H1 (cell line): Measurements from ENCODE around the gene SSH2. TPM values are rescaled to one million over a fixed set of nuclear protein-coding genes. Genes with fewer than 3 reads are reported as not detected.

ENCODE experiments used
- CTCF ChIA-PET: fragments of 300-600 bp; sonication (Branson Sonifier 250); formaldehyde crosslinking; loops from one replicate; lab custom pipeline; 2021; ENCODE audit not compliant: partially characterized antibody; lab: Charles Lee
- POLR2A ChIA-PET: fragments of 300-600 bp; sonication (Branson Sonifier 250); formaldehyde crosslinking; loops from one replicate; lab custom pipeline; 2021; ENCODE audit warnings: inconsistent platforms; ENCODE audit not compliant: partially characterized antibody; lab: Charles Lee
- DNase-seq, 2 experiments: peaks; one replicate each; pipeline versions ENCODE4 v3.0.0 to v3.0.0-alpha.2; 2010 to 2022; ENCODE audit warnings: low spot score in 2 of 2, low read depth in 1 of 2, mixed read lengths in 1 of 2
- FAIRE-seq: peaks from 2 replicates; lab custom pipeline; 2011; peaks lifted over from hg19 to GRCh38; lab: Jason Lieb, UNC
- H2AFZ ChIP-seq: 2 replicates; pipeline ENCODE4 v1.8.1; 2012; ENCODE audit warnings: low read length, inconsistent platforms
- H2AK5ac ChIP-seq: 2 replicates; pipeline ENCODE4 v1.6.1; 2013; ENCODE audit warnings: low read depth, low read length
- H2BK120ac ChIP-seq: replicated peaks from 2 replicates; pipeline ENCODE3; 2013; ENCODE audit warnings: low read depth, low read length, inconsistent platforms
- H2BK12ac ChIP-seq: 2 replicates; pipeline ENCODE4 v1.6.1; 2013; ENCODE audit warnings: low read depth, low read length
- H2BK15ac ChIP-seq: 2 replicates; pipeline ENCODE4 v1.6.1; 2013; ENCODE audit warnings: low read length
- H2BK20ac ChIP-seq: 2 replicates; pipeline ENCODE4 v1.6.1; 2013; ENCODE audit warnings: low read length
- H2BK5ac ChIP-seq: 2 replicates; pipeline ENCODE4 v1.6.1; 2013; ENCODE audit warnings: low read depth, low read length
- H3K14ac ChIP-seq: 2 replicates; pipeline ENCODE4 v1.6.1; 2013; ENCODE audit warnings: inconsistent platforms; ENCODE audit not compliant: insufficient read length
- H3K18ac ChIP-seq: 2 replicates; pipeline ENCODE4 v1.6.1; 2013; ENCODE audit warnings: low read length; ENCODE audit errors: extremely low read depth
- H3K23ac ChIP-seq: 2 replicates; pipeline ENCODE4 v1.6.1; 2013; ENCODE audit warnings: inconsistent platforms; ENCODE audit not compliant: insufficient read length
- H3K23me2 ChIP-seq: 2 replicates; pipeline ENCODE4 v1.6.1; 2013; ENCODE audit warnings: low read depth, low read length
- H3K27ac ChIP-seq: 2 replicates; pipeline ENCODE4 v1.6.1; 2011; ENCODE audit warnings: low read depth, low read length, inconsistent platforms
- H3K27me3 ChIP-seq, 4 experiments: replicated peaks in 1 of 4; 1 replicate in 1 of 4; 2 replicates in 3 of 4; pipeline versions ENCODE4 v1.6.1 to v1.8.1; 2011 to 2013; ENCODE audit warnings: low read length in 3 of 4, mild to moderate bottlenecking in 3 of 4, inconsistent platforms in 2 of 4, mixed read lengths in 2 of 4, moderate library complexity in 1 of 4; ENCODE audit not compliant: control insufficient read depth in 3 of 4, insufficient read depth in 3 of 4; ENCODE audit errors: extremely low read depth in 1 of 4
- H3K36me3 ChIP-seq, 4 experiments: 2 replicates each; pipeline versions ENCODE4 v1.6.1 to v1.8.1; 2011 to 2013; ENCODE audit warnings: mild to moderate bottlenecking in 4 of 4, low read length in 3 of 4, moderate library complexity in 2 of 4, control low read depth in 1 of 4, inconsistent platforms in 1 of 4; ENCODE audit not compliant: insufficient read depth in 4 of 4, control insufficient read depth in 2 of 4
- H3K4ac ChIP-seq: replicated peaks from 2 replicates; pipeline ENCODE3; 2013; ENCODE audit warnings: low read length, low read depth, mixed read lengths, inconsistent platforms; ENCODE audit not compliant: insufficient read length
- H3K4me1 ChIP-seq, 4 experiments: replicated peaks in 1 of 4; 1 replicate in 1 of 4; 2 replicates in 3 of 4; pipeline versions ENCODE4 v1.6.1 to v1.8.1; 2011 to 2013; ENCODE audit warnings: low read length in 3 of 4, inconsistent platforms in 2 of 4, mixed read lengths in 1 of 4; ENCODE audit not compliant: insufficient read depth in 4 of 4, control insufficient read depth in 3 of 4
- H3K4me2 ChIP-seq, 2 experiments: 2 replicates each; pipeline versions ENCODE4 v1.6.1 to v1.8.1; 2011 to 2013; ENCODE audit warnings: low read depth in 2 of 2, low read length in 2 of 2, control low read depth in 1 of 2, inconsistent platforms in 1 of 2, mild to moderate bottlenecking in 1 of 2; ENCODE audit not compliant: insufficient read depth in 1 of 2
- H3K4me3 ChIP-seq, 4 experiments: fragments of 200-600, 300-600 bp in 1 of 4; sonication (generic), shearing (Covaris generic), sonication (Bioruptor Twin) in 1 of 4; 2 replicates each; pipeline versions ENCODE4 v1.5.1 to v1.8.1; 2011 to 2016; ENCODE audit warnings: low read length in 4 of 4, low read depth in 3 of 4, control low read depth in 2 of 4, inconsistent platforms in 2 of 4, mild to moderate bottlenecking in 2 of 4, mixed read lengths in 1 of 4, moderate library complexity in 1 of 4; ENCODE audit not compliant: insufficient read depth in 2 of 4; ENCODE audit errors: extremely low read depth in 1 of 4
- H3K56ac ChIP-seq: replicated peaks from 2 replicates; pipeline ENCODE3; 2013; ENCODE audit warnings: low read depth, mild to moderate bottlenecking, mixed read lengths, low read length, inconsistent platforms; ENCODE audit not compliant: insufficient read length
- H3K79me1 ChIP-seq: 2 replicates; pipeline ENCODE4 v1.6.1; 2013; ENCODE audit warnings: low read depth, low read length, control low read depth
- H3K79me2 ChIP-seq, 2 experiments: 2 replicates each; pipeline versions ENCODE4 v1.6.1 to v1.8.1; 2012 to 2013; ENCODE audit warnings: low read length in 2 of 2, mild to moderate bottlenecking in 2 of 2, inconsistent platforms in 1 of 2; ENCODE audit not compliant: insufficient read depth in 2 of 2, control insufficient read depth in 1 of 2
- H3K9ac ChIP-seq, 4 experiments: replicated peaks in 1 of 4; 1 replicate in 1 of 4; 2 replicates in 3 of 4; pipeline versions ENCODE4 v1.6.1 to v1.8.1; 2011 to 2013; ENCODE audit warnings: low read depth in 3 of 4, low read length in 3 of 4, control low read depth in 2 of 4, mild to moderate bottlenecking in 2 of 4, moderate library complexity in 2 of 4, inconsistent platforms in 1 of 4; ENCODE audit errors: extremely low read depth in 1 of 4
- H3K9me3 ChIP-seq, 2 experiments: 2 replicates each; pipeline versions ENCODE4 v1.6.1 to v1.8.1; 2012 to 2013; ENCODE audit warnings: mild to moderate bottlenecking in 2 of 2, moderate library complexity in 2 of 2, control low read depth in 1 of 2, inconsistent platforms in 1 of 2, low read depth in 1 of 2, low read length in 1 of 2, mixed read lengths in 1 of 2; ENCODE audit not compliant: insufficient read depth in 2 of 2
- H4K20me1 ChIP-seq, 2 experiments: replicated peaks in 1 of 2; 2 replicates each; pipeline versions ENCODE3 to v1.8.1; 2011 to 2013; ENCODE audit warnings: inconsistent platforms in 2 of 2, low read length in 2 of 2, mild to moderate bottlenecking in 1 of 2; ENCODE audit not compliant: insufficient read depth in 2 of 2, control insufficient read depth in 1 of 2
- H4K5ac ChIP-seq: 2 replicates; pipeline ENCODE4 v1.6.1; 2013; ENCODE audit warnings: low read length, low read depth, mixed read lengths, inconsistent platforms; ENCODE audit not compliant: insufficient read length
- H4K8ac ChIP-seq: 2 replicates; pipeline ENCODE4 v1.8.0; 2013; ENCODE audit warnings: mild to moderate bottlenecking, moderate library complexity, low read length, inconsistent platforms; ENCODE audit not compliant: insufficient read depth; ENCODE audit errors: extremely low read depth
- H4K91ac ChIP-seq: replicated peaks from 2 replicates; pipeline ENCODE3; 2013; ENCODE audit warnings: low read length, mixed read lengths, inconsistent platforms; ENCODE audit not compliant: insufficient read length
- CBX5 ChIP-seq: fragments of 300-800, 300-1000 bp; sonication (generic); IDR thresholded peaks from 2 replicates; pipeline ENCODE4 v1.7.1; 2016; ENCODE audit warnings: antibody characterized with exemption, low read length, low read depth
- CBX8 ChIP-seq: fragments of 300-800, 300-1000 bp; sonication (generic); IDR thresholded peaks from 2 replicates; pipeline ENCODE4 v1.7.1; 2016; ENCODE audit warnings: low read depth, low read length, borderline replicate concordance
- CTBP2 ChIP-seq: IDR thresholded peaks from 2 replicates; pipeline ENCODE4 v1.7.0; 2011; ENCODE audit warnings: borderline replicate concordance, mild to moderate bottlenecking, moderate library complexity, mixed read lengths, low read length; ENCODE audit not compliant: insufficient read depth, insufficient read length
- HDAC6 ChIP-seq: IDR thresholded peaks from one replicate; pipeline ENCODE4 v1.7.1; 2012; ENCODE audit warnings: low read depth, mild to moderate bottlenecking, inconsistent platforms, low read length, moderate library complexity
- KDM5A ChIP-seq: fragments of 200-600 bp; IDR thresholded peaks from 2 replicates; pipeline ENCODE4 v1.7.1; 2012; ENCODE audit warnings: mild to moderate bottlenecking, low read length, inconsistent platforms, mixed read lengths
- PHF8 ChIP-seq: fragments of 200-600 bp; sonication (generic); conservative IDR thresholded peaks from 2 replicates; pipeline ENCODE4 v1.7.1; 2012; ENCODE audit warnings: low read depth, mild to moderate bottlenecking, inconsistent platforms, low read length, moderate library complexity
- POU5F1 ChIP-seq: IDR thresholded peaks from 2 replicates; pipeline ENCODE4 v1.6.1; 2011; ENCODE audit warnings: low read depth, mild to moderate bottlenecking, low read length, moderate library complexity
- SIX5 ChIP-seq: IDR thresholded peaks from 2 replicates; pipeline ENCODE4 v1.6.1; 2011; ENCODE audit warnings: mild to moderate bottlenecking, low read depth, low read length
- TAF1 ChIP-seq: IDR thresholded peaks from 2 replicates; pipeline ENCODE4 v1.6.1; 2011; ENCODE audit warnings: mild to moderate bottlenecking, low read depth, low read length
- TAF7 ChIP-seq: optimal IDR thresholded peaks from 2 replicates; pipeline ENCODE3; 2011; ENCODE audit warnings: low read depth, mild to moderate bottlenecking, inconsistent platforms, low read length, moderate library complexity, borderline replicate concordance
- TCF12 ChIP-seq: IDR thresholded peaks from 2 replicates; pipeline ENCODE4 v1.6.1; 2011; ENCODE audit warnings: low read depth, mild to moderate bottlenecking, low read length
- WGBS, 2 experiments: shearing (Covaris generic) in 1 of 2; methylation state at CpG; one replicate each; pipeline versions ENCODE4 v1.1.6 to v1.1.7; 2013 to 2015; ENCODE audit warnings: low lambda C conversion rate in 2 of 2, mixed read lengths in 2 of 2, inconsistent platforms in 1 of 2, low coverage in 1 of 2, missing lambda C conversion rate in 1 of 2; ENCODE audit not compliant: insufficient replicate concordance in 2 of 2, insufficient coverage in 1 of 2, insufficient read length in 1 of 2; ENCODE audit errors: extremely low coverage in 1 of 2, missing lambda C conversion rate in 1 of 2; 5-methylcytosine and 5-hydroxymethylcytosine counted together
- polyA plus RNA-seq, 7 experiments: library from polyadenylated mRNA; depleted of rRNA in 3 of 7; stranded (reverse) in 5 of 7; unstranded in 2 of 7; fragments of >200 nt in 5 of 7; fragments of 200-250 nt in 2 of 7; gene quantifications; 1 replicate in 5 of 7; 2 replicates in 1 of 7; 4 replicates in 1 of 7; pipeline versions ENCODE4 v1.2.1 to v1.2.3, GENCODE V29; 2011 to 2013; ENCODE audit warnings: missing spikeins in 2 of 7, mixed read lengths in 2 of 7
- total RNA-seq: library from RNA; stranded (reverse); fragmentation: NEBNext Ultra II Directional; extraction: Animal tissue kit (Norgen Biotek cat#: 25700); gene quantifications from 2 replicates; pipeline ENCODE4 v1.2.1, GENCODE V29; 2021
- TF ChIP-seq, protein P1 (sequence below), 3 experiments: IDR thresholded peaks; 1 replicate in 2 of 3; 2 replicates in 1 of 3; pipeline versions ENCODE4 v1.5.1 to v1.6.1; 2011; ENCODE audit warnings: low read length in 3 of 3, mild to moderate bottlenecking in 3 of 3, inconsistent platforms in 2 of 3, low read depth in 1 of 3, moderate library complexity in 1 of 3; ENCODE audit not compliant: insufficient read depth in 1 of 3; ENCODE audit errors: control extremely low read depth in 1 of 3

SSH2 gene
- total and polyA plus RNA-seq, 2 of the 8 experiments (the other 6 are each of a cell fraction or from before 2014, with no cell fraction given), result 5.2 to 15.9 TPM

- no peak overlapping the region for H3K27ac ChIP-seq
- FAIRE-seq (no peak), DNase-seq (no peak)
- CTCF ChIA-PET, result interaction anchor here (1.6 to 1.8 kb wide), 2 partner anchors 129 to 130 kb away, joined by 3 to 4 read pairs; no protein-coding TSS in a partner anchor
- TF ChIP-seq CBX8, result no peak
- TF ChIP-seq CBX5, result no peak
- no peak for TF ChIP-seq SIX5
- TF ChIP-seq HDAC6, result no peak
- TF ChIP-seq, protein P1, sequence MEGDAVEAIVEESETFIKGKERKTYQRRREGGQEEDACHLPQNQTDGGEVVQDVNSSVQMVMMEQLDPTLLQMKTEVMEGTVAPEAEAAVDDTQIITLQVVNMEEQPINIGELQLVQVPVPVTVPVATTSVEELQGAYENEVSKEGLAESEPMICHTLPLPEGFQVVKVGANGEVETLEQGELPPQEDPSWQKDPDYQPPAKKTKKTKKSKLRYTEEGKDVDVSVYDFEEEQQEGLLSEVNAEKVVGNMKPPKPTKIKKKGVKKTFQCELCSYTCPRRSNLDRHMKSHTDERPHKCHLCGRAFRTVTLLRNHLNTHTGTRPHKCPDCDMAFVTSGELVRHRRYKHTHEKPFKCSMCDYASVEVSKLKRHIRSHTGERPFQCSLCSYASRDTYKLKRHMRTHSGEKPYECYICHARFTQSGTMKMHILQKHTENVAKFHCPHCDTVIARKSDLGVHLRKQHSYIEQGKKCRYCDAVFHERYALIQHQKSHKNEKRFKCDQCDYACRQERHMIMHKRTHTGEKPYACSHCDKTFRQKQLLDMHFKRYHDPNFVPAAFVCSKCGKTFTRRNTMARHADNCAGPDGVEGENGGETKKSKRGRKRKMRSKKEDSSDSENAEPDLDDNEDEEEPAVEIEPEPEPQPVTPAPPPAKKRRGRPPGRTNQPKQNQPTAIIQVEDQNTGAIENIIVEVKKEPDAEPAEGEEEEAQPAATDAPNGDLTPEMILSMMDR (IDR thresholded peaks at IDR 0.05; ENCODE audit: control extremely low read depth in 1 of 3, insufficient read depth in 1 of 3, low read depth in 1 of 3, low read length in 3 of 3), result no peak
- TF ChIP-seq TCF12, result no peak
- no peak for TF ChIP-seq POU5F1
- TF ChIP-seq TAF1, result no peak
- no peak for TF ChIP-seq TAF7
- no peak for TF ChIP-seq CTBP2
- no peak for TF ChIP-seq PHF8
- no peak for TF ChIP-seq KDM5A
- no peaks in the 10 kb centered on the region for H3K79me2 ChIP-seq
- H2AK5ac ChIP-seq, result no peak overlapping the region
- H3K79me1 ChIP-seq, result no peaks in the 10 kb centered on the region
- H4K20me1 ChIP-seq, result no peaks in the 10 kb centered on the region
- H2BK5ac ChIP-seq, result no peak overlapping the region
- H3K36me3 ChIP-seq, result no peaks in the 10 kb centered on the region
- POLR2A ChIA-PET, result no interaction called here
- H2BK12ac ChIP-seq, result no peak overlapping the region
- H4K5ac ChIP-seq, result no peak overlapping the region
- H4K8ac ChIP-seq, result no peak overlapping the region
- no peak overlapping the region for H3K4ac ChIP-seq
- no peak overlapping the region for H2BK15ac ChIP-seq
- H4K91ac ChIP-seq, result no peak overlapping the region
- H3K23ac ChIP-seq, result no peak overlapping the region
- H3K4me2 ChIP-seq, result no peak overlapping the region
- 97% methylated on average over 5 of the region's 5 CpGs; no CpG with 5 or more reads in 1 of the 2 experiments for WGBS, 2 experiments
- H2BK20ac ChIP-seq, result no peak overlapping the region
- H3K4me1 ChIP-seq, result no peaks in the 10 kb centered on the region
- no peak overlapping the region for H2BK120ac ChIP-seq
- H2AFZ ChIP-seq, result no peak overlapping the region
- no peak overlapping the region for H3K56ac ChIP-seq
- H3K9me3 ChIP-seq, result no peaks in the 10 kb centered on the region
- no peak overlapping the region for H3K18ac ChIP-seq
- H3K4me3 ChIP-seq, result no peak overlapping the region
- H3K23me2 ChIP-seq, result no peaks in the 10 kb centered on the region
- no peak overlapping the region for H3K9ac ChIP-seq
- H3K27me3 ChIP-seq, result no peaks in the 10 kb centered on the region
- no peak overlapping the region for H3K14ac ChIP-seq
Observed at GRCh38 chr17:29649359-29649758, 280.7 kb downstream of the SSH2 start.
